ENCODE data around the gene GINS2. TPM values are rescaled to one million over a fixed set of nuclear protein-coding genes. Genes with fewer than 3 reads are reported as not detected.

GINS2 gene
- total and polyA plus RNA-seq, 7 donors = 0.93 to 2.0 (median 1.5) TPM

DNA sequence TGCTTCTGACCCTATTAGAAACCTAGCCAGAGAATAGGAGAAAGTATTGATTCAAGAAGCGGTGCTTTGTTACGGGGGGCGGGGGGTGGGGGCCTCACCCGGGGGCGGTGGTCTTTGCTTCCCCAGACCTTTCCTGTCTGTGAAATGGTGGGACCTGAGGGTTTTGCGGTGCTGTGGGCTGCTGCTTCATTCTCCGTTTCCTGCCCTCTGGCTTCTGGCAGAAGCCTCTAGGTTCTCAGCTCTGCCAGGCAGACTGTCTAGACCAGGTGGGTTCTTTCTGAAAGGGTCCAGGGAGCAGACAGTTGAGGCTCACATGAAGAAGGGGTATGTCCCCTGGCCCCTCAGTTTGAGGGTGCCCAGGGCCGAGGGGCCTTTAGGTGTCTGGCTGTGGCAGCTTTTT lies 61.7 kb downstream of the GINS2 start:
- WGBS, 3 donors = 54 to 66% (median 57%) methylated on average over 8 of the region's 8 CpGs
- TF ChIP-seq, protein P1, sequence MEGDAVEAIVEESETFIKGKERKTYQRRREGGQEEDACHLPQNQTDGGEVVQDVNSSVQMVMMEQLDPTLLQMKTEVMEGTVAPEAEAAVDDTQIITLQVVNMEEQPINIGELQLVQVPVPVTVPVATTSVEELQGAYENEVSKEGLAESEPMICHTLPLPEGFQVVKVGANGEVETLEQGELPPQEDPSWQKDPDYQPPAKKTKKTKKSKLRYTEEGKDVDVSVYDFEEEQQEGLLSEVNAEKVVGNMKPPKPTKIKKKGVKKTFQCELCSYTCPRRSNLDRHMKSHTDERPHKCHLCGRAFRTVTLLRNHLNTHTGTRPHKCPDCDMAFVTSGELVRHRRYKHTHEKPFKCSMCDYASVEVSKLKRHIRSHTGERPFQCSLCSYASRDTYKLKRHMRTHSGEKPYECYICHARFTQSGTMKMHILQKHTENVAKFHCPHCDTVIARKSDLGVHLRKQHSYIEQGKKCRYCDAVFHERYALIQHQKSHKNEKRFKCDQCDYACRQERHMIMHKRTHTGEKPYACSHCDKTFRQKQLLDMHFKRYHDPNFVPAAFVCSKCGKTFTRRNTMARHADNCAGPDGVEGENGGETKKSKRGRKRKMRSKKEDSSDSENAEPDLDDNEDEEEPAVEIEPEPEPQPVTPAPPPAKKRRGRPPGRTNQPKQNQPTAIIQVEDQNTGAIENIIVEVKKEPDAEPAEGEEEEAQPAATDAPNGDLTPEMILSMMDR (IDR thresholded peaks at IDR 0.05) = no peak
- peaks cover 76% of the 10 kb centered on the region for H3K4me1 ChIP-seq
- H3K4me3 ChIP-seq = no peak overlapping the region
- H3K27ac ChIP-seq = peak overlapping the region; percentile 84
- H3K27me3 ChIP-seq (ENCODE audit: insufficient read depth in 3 of 3, low read length in 2 of 3) = no peaks in the 10 kb centered on the region
- DNase-seq (no peak), ATAC-seq (peak in 2 of 4 donors; percentile 23 to 26)
- H3K36me3 ChIP-seq (ENCODE audit: insufficient read depth in 1 of 2, low read depth in 1 of 2) = no peaks in the 10 kb centered on the region
- intact Hi-C loops (cut with DNase I) = no loop called here
- no peaks in the 10 kb centered on the region for H3K9me3 ChIP-seq

Other genes with a start within 250 kb of the GINS2 start
- 10 to 100 TPM; 47.0 to 90.5 (median 64.6) TPM for gene GSE1, start 75.6 kb downstream of the GINS2 start, total RNA-seq
- gene GSE1, start 75.6 kb downstream of the GINS2 start, polyA plus RNA-seq = 10 to 100 TPM; 10.8 to 34.7 (median 22.0) TPM
- under 1 TPM in 2 of 4 donors, not detected in 2; 0.21 to 0.75 TPM for gene C16orf74, start 62.1 kb upstream of the GINS2 start, total RNA-seq
- 1 to 10 TPM in 1 of 3 donors, under 1 TPM in 2; 0.13 to 3.8 (median 0.24) TPM for gene C16orf74, start 62.1 kb upstream of the GINS2 start, polyA plus RNA-seq
- gene EMC8, start 110.6 kb upstream of the GINS2 start, total RNA-seq = 10 to 100 TPM; 17.2 to 32.9 (median 21.2) TPM
- gene EMC8, start 110.6 kb upstream of the GINS2 start, polyA plus RNA-seq = 10 to 100 TPM; 16.4 to 41.6 (median 35.9) TPM
- 1,000 to 10,000 TPM in 1 of 4 donors, 100 to 1,000 TPM in 3; 627 to 1,031 (median 770) TPM for gene COX4I1, start 110.7 kb upstream of the GINS2 start, total RNA-seq
- 1,000 to 10,000 TPM; 1,066 to 1,800 (median 1,530) TPM for gene COX4I1, start 110.7 kb upstream of the GINS2 start, polyA plus RNA-seq
- gene IRF8, start 210.2 kb upstream of the GINS2 start, total RNA-seq = 1 to 10 TPM; 1.1 to 2.8 (median 1.7) TPM
- under 1 TPM; 0.23 to 0.59 (median 0.59) TPM for gene IRF8, start 210.2 kb upstream of the GINS2 start, polyA plus RNA-seq

Measured in psoas muscle (tissue), 8 donors.